A549 treated with Hydrocortisone at 1 μM for 4 hours (cell line): Measurements from ENCODE around the gene MICA. TPM values are rescaled to one million over a fixed set of nuclear protein-coding genes. Genes with fewer than 3 reads are reported as not detected.

Source experiments
- total RNA-seq: library from RNA; stranded (reverse); fragments of 200-300 nt; extraction: Qiagen RNA extraction; gene quantifications from 5 replicates; pipeline ENCODE4 v1.2.3, GENCODE V29; 2022

The MICA gene
- 27.8 to 29.9 TPM (median 29.8 TPM) in 5 replicates for total RNA-seq

DNA sequence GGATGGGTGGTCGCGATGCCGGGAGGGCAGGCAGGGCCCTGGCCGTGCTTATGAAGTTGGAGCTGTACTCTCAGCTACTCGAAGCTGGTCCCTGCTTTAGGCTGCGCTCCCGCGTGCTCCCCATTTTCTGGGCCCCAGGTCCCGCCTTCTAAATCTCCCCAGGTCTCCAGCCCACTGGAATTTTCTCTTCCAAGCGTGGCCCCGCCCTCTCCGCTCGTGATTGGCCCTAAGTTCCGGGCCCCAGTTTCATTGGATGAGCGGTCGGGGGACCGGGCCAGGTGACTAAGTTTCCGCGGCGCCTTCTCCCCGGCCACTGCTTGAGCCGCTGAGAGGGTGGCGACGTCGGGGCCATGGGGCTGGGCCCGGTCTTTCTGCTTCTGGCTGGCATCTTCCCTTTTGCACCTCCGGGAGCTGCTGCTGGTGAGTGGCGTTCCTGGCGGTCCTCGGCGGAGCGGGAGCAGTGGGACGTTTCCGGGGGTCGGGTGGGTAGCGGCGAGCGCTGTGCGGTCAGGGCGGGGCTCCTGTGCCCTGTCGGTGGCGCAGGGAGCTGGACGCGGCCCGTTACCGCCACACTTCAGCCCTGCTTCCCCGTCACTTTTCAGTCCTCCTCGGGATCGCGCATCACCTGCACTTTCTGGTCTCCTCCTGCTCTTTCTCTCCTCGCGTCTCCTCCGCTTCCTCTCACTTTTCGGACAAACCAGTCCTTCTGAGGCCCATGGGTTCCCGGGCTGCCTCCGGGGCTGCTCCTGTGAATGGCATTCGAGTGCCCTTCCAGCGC is at the start of gene MICA:
TSS of gene MICA (plus strand) at position 313 of the 778 bp plus-strand sequence. CDS start at position 351, 38 bp downstream.

DNA sequence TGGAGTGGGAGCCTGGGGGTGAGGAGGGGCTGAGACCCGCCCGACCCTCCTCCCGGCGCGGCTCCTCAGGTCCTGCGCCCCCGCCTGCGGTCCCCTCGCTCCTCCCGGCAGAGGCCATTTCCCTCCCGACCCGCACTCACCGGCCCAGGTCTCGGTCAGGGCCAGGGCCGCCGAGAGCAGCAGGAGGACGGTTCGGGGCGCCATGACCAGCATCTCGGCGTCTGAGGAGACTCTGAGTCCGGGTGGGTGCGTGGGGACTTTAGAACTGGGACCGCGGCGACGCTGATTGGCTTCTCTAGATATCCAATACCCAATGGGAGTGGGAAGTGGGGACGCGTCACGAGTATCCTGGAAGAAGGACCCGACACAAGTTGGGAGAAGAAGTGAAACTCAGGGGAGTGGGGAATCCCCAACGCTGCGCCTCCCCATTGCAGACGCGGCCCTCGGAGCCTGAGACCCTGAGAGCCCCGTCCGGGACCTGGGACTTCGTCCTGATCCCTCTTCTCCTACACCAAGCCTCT is 46.4 kb upstream of the MICA start, which contains the start of gene HLA-B:
TSS of gene HLA-B (minus strand) at position 234 of the 521 bp plus-strand sequence. CDS start at position 213, 21 bp downstream.

Other genes starting within 250 kb of the MICA start
- 7.0 to 8.0 TPM (median 7.7 TPM) in 5 replicates for gene CCHCR1, start 245.8 kb upstream of the MICA start, total RNA-seq
- 13.7 to 14.9 TPM (median 14.4 TPM) in 5 replicates for gene TCF19, start 245.0 kb upstream of the MICA start, total RNA-seq
- gene POU5F1, start 232.9 kb upstream of the MICA start, total RNA-seq = 10.0 to 17.0 TPM (median 11.3 TPM) in 5 replicates
- 46.3 to 55.2 TPM (median 49.3 TPM) in 5 replicates for gene HLA-C, start 131.5 kb upstream of the MICA start, total RNA-seq
- gene HLA-B, start 46.4 kb upstream of the MICA start, total RNA-seq = 24.9 to 35.0 TPM (median 28.2 TPM) in 5 replicates
- gene MICB, start 94.5 kb downstream of the MICA start, total RNA-seq = 6.1 to 7.7 TPM (median 7.3 TPM) in 5 replicates
- gene MCCD1, start 125.4 kb downstream of the MICA start, total RNA-seq = not detected in 5 replicates
- gene DDX39B, start 138.4 kb downstream of the MICA start, total RNA-seq = 331 to 435 TPM (median 353 TPM) in 5 replicates
- gene ATP6V1G2, start 143.0 kb downstream of the MICA start, total RNA-seq = 0.46 to 0.93 TPM (median 0.67 TPM) in 5 replicates
- gene NFKBIL1, start 144.0 kb downstream of the MICA start, total RNA-seq = 9.7 to 12.5 TPM (median 11.6 TPM) in 5 replicates
- 0.07 to 0.31 TPM (median 0.13 TPM) in 3 of 5 replicates, not detected in the others for gene LTA, start 168.7 kb downstream of the MICA start, total RNA-seq
- gene TNF, start 172.0 kb downstream of the MICA start, total RNA-seq = 0.08 to 0.12 TPM in 2 of 5 replicates, not detected in the others
- gene LTB, start 178.8 kb downstream of the MICA start, total RNA-seq = 0.29 to 0.47 TPM (median 0.38 TPM) in 5 replicates
- gene LST1, start 182.7 kb downstream of the MICA start, total RNA-seq = 0.37 TPM in 1 of 5 replicates, not detected in the others
- gene NCR3, start 189.4 kb downstream of the MICA start, total RNA-seq = not detected in 5 replicates
- gene AIF1, start 211.6 kb downstream of the MICA start, total RNA-seq = not detected in 5 replicates
- gene PRRC2A, start 217.1 kb downstream of the MICA start, total RNA-seq = 76.6 to 89.9 TPM (median 84.4 TPM) in 5 replicates
- 129 to 143 TPM (median 133 TPM) in 5 replicates for gene BAG6, start 249.1 kb downstream of the MICA start, total RNA-seq